ENCODE measurements around the gene CDK9.

- no peak for TF ChIP-seq CTCF (IDR thresholded peaks at IDR 0.05)
- no peak for TF ChIP-seq POLR2A (IDR thresholded peaks at IDR 0.05)
Observed at GRCh38 chr9:127744398-127745110, 41.3 kb upstream of the CDK9 start.
